Osteoblast (primary cell): ENCODE data around the gene PIGO. TPM values are rescaled to one million over a fixed set of nuclear protein-coding genes. Genes with fewer than 3 reads are reported as not detected.

Experiments
- DNase-seq: peaks from one replicate; pipeline ENCODE4 v3.0.0; 2011; ENCODE audit warnings: low spot score, mixed read lengths; ENCODE audit not compliant: insufficient read length; ENCODE audit errors: missing footprints
- H2AFZ ChIP-seq: 2 replicates; pipeline ENCODE4 v1.6.0; 2011; ENCODE audit warnings: mild to moderate bottlenecking, low read length
- H3K27ac ChIP-seq: 2 replicates; pipeline ENCODE4 v1.5.1; 2011; ENCODE audit warnings: mild to moderate bottlenecking, low read depth, low read length, moderate library complexity
- H3K27me3 ChIP-seq: 2 replicates; pipeline ENCODE4 v1.6.0; 2012; ENCODE audit warnings: mild to moderate bottlenecking, control low read depth, inconsistent platforms, low read length, moderate library complexity; ENCODE audit not compliant: insufficient read depth
- H3K36me3 ChIP-seq: 2 replicates; pipeline ENCODE4 v1.5.1; 2011; ENCODE audit warnings: mild to moderate bottlenecking, low read length, control low read depth, moderate library complexity; ENCODE audit not compliant: insufficient read depth
- H3K4me1 ChIP-seq: 2 replicates; pipeline ENCODE4 v1.5.1; 2011; ENCODE audit warnings: mild to moderate bottlenecking, low read length, control low read depth, moderate library complexity; ENCODE audit not compliant: insufficient read depth
- H3K4me2 ChIP-seq: 2 replicates; pipeline ENCODE4 v1.6.0; 2011; ENCODE audit warnings: mild to moderate bottlenecking, low read length; ENCODE audit not compliant: insufficient read depth
- H3K4me3 ChIP-seq: fragments of 200-600 bp; sonication (generic); 3 replicates; pipeline ENCODE4 v1.5.1; 2012; ENCODE audit warnings: mild to moderate bottlenecking, low read length, inconsistent platforms; ENCODE audit not compliant: insufficient read depth
- H3K79me2 ChIP-seq: 2 replicates; pipeline ENCODE4 v1.6.0; 2012; ENCODE audit warnings: mild to moderate bottlenecking, low read length, control low read depth, inconsistent platforms; ENCODE audit not compliant: insufficient read depth
- H3K9me3 ChIP-seq: 2 replicates; pipeline ENCODE4 v1.5.1; 2011; ENCODE audit warnings: low read depth, low read length, control low read depth
- H4K20me1 ChIP-seq: 2 replicates; pipeline ENCODE4 v1.6.0; 2012; ENCODE audit warnings: mild to moderate bottlenecking, low read length, control low read depth; ENCODE audit not compliant: insufficient read depth
- CTCF ChIP-seq: IDR thresholded peaks from 2 replicates; pipeline ENCODE4 v1.5.1; 2011; ENCODE audit warnings: mild to moderate bottlenecking, low read depth, low read length, moderate library complexity; ENCODE audit errors: extremely low read depth
- total RNA-seq: library from RNA; depleted of rRNA; stranded (reverse); fragments of >200 nt; gene quantifications from 2 replicates; pipeline ENCODE4 v1.2.3, GENCODE V29; 2012

The PIGO gene
- 15.0 and 15.9 TPM in 2 replicates for total RNA-seq

DNA sequence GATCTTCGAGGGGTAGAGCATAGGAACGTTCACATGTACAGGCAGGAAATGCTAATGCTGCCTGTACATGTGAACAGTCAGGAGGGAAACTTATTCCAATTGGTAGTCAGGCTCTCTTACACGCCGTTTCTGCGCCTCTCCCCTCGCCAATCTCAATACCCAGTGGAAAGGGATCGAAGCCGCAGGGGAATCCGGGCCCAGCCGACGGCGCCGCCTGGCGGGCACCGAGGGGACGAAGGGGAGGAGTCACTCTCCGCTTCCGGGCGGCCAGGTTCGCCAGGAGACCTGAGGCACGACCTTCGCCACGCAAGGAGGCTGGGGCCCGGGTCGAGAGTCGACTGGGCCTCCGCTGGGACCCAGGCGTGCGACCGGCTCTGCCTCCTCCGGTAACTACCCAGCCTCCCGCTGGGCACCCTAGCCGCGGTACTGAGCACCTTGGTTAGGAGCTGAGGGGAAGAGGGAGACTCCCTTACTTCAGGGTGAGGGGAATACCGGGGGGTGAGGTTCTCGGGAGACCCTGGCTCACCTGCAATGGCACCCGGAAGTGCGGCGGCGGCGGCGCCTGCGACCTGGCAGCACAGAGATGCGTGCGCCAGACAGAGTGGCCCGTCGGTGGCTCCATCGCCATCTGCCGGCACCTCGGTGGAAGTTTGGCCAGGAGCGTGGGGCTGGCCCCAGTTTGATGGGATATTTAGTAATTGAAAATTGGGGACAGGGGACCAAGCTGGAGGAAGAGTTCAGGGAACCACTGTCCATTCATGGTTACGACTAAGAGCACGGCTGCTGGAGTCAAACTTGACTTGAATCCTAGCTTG lies at the start of gene PIGO:
TSS of gene PIGO (minus strand) at position 557 of the 815 bp plus-strand sequence. CDS start 1,026 bp downstream, outside the sequence.
- peak; percentile 97 for DNase-seq

GRCh38 chr9:35142037-35142436 lies 45.6 kb upstream of the PIGO start:
- peaks cover 6% of the 10 kb centered on the region for H3K9me3 ChIP-seq
- H3K27me3 ChIP-seq: no peaks in the 10 kb centered on the region
- no peak overlapping the region for H3K4me3 ChIP-seq
- no peak for DNase-seq
- H3K27ac ChIP-seq: no peak overlapping the region
- no peaks in the 10 kb centered on the region for H3K36me3 ChIP-seq
- no peak overlapping the region for H2AFZ ChIP-seq
- no peaks in the 10 kb centered on the region for H3K4me1 ChIP-seq
- H3K79me2 ChIP-seq: no peaks in the 10 kb centered on the region
- no peaks in the 10 kb centered on the region for H4K20me1 ChIP-seq
- H3K4me2 ChIP-seq: no peak overlapping the region
- no peak for TF ChIP-seq CTCF

More for the DNA sequence above, at the start of gene PIGO:
- Histone ChIP-seq H3K79me2 (peaks cover 14% of the 10 kb centered on the region), H4K20me1 (no peaks in the 10 kb centered on the region), H2AFZ (peak within 1 kb of the TSS; percentile 97), H3K4me1 (peaks cover 7% of the 10 kb centered on the region), H3K27ac (peak within 1 kb of the TSS; percentile 97), H3K36me3 (peaks cover 44% of the 10 kb centered on the region), H3K27me3 (no peaks in the 10 kb centered on the region), H3K9me3 (no peaks in the 10 kb centered on the region), H3K4me2 (peak within 1 kb of the TSS; percentile 92), H3K4me3 (peak within 1 kb of the TSS; percentile 98)
- peak; percentile 73 for TF ChIP-seq CTCF

GRCh38 chr9:35140093-35140492 lies 43.7 kb upstream of the PIGO start:
- Histone ChIP-seq H3K4me3 (no peak overlapping the region), H3K4me2 (no peak overlapping the region)

More at GRCh38 chr9:35140093-35140492, 43.7 kb upstream of the PIGO start:
- H3K36me3 ChIP-seq: no peaks in the 10 kb centered on the region
- H4K20me1 ChIP-seq: no peaks in the 10 kb centered on the region
- H3K27ac ChIP-seq: no peak overlapping the region
- no peaks in the 10 kb centered on the region for H3K79me2 ChIP-seq
- H2AFZ ChIP-seq: no peak overlapping the region
- no peaks in the 10 kb centered on the region for H3K27me3 ChIP-seq
- no peak for DNase-seq
- no peak for TF ChIP-seq CTCF
- no peaks in the 10 kb centered on the region for H3K4me1 ChIP-seq
- H3K9me3 ChIP-seq: peaks cover 6% of the 10 kb centered on the region
